SK-N-DZ (cell line): ENCODE measurements around the gene RAD23A.

ENCODE experiments used
- DNase-seq: peaks from one replicate; pipeline ENCODE4 v3.0.0-alpha.2; 2015; ENCODE audit warnings: low spot score
- small RNA-seq, 2 experiments: library from RNA; depleted of rRNA; stranded (forward); fragments of <200 nt; gene quantifications; one replicate each; pipeline ENCODE3, GENCODE V24; 2014

The RAD23A gene

DNA sequence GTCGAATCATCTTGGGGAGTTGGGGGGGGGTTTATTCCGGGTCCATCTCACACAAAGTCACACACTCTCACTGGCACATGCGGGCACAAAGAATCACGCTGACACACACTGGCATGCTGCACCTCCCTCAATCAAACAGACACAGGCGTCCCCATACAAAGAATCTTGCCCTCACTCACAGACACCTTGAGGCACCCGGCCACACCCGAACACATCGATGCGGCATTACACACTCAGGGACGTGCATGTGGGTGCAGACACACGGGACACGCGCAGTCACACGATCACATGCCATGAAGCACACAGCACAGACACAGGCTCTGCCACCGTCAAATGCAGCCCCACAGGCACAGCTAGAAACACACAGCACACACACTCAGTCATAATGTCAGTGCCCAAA, 57.4 kb downstream of the RAD23A start:
- DNase-seq = no peak

Small RNA genes within 50 kb of the gene (small RNA-seq; reads per million reads assigned to genes)
- 0 to 0.18 reads per million in 2 experiments for gene MIR5695
- 0.08 to 0.18 reads per million in 2 experiments for gene MIR6515
